NCI-H748 (cell line): ENCODE data around the gene GPR65.

ENCODE experiments used
- DNase-seq: peaks from one replicate; lab custom pipeline; 2025; ENCODE audit not compliant: unreplicated experiment; lab: John Stamatoyannopoulos, UW

The GPR65 gene

GRCh38 chr14:88005050-88005481 is at the start of gene GPR65:
GPR65 (plus strand) TSS chr14:88005135; CDS start chr14:88010848, 5,713 bp downstream.
- DNase-seq: no peak

GRCh38 chr14:87955501-87955900 is 49.4 kb upstream of the GPR65 start:
- DNase-seq: no peak

- no peak for DNase-seq
Observed at GRCh38 chr14:87960013-87960787, 44.7 kb upstream of the GPR65 start.

- no peak for DNase-seq
Observed at GRCh38 chr14:87961246-87961645, 43.7 kb upstream of the GPR65 start.

- no peak for DNase-seq
Observed at GRCh38 chr14:87966816-87967215, 38.1 kb upstream of the GPR65 start.

GRCh38 chr14:87967496-87967895 is 37.4 kb upstream of the GPR65 start:
- no peak for DNase-seq

GRCh38 chr14:87971010-87971409 is 33.9 kb upstream of the GPR65 start:
- DNase-seq: no peak

GRCh38 chr14:87975636-87976035 is 29.3 kb upstream of the GPR65 start:
- no peak for DNase-seq

- DNase-seq: no peak
Observed at GRCh38 chr14:87979689-87980088, 25.2 kb upstream of the GPR65 start.

- no peak for DNase-seq
Observed at GRCh38 chr14:87989221-87989955, 15.5 kb upstream of the GPR65 start.

GRCh38 chr14:87989956-87990299 is 15.0 kb upstream of the GPR65 start:
- DNase-seq: no peak

GRCh38 chr14:87990682-87991081 is 14.3 kb upstream of the GPR65 start:
- DNase-seq: no peak

- no peak for DNase-seq
Observed at GRCh38 chr14:87992346-87992717, 12.6 kb upstream of the GPR65 start.

- DNase-seq: peak; percentile 97
Observed at GRCh38 chr14:87992718-87993628, 12.0 kb upstream of the GPR65 start, which contains the start of gene GALC. GALC (minus strand) TSS chr14:87993182; CDS start chr14:87993164, 18 bp downstream.

GRCh38 chr14:87994974-87995373 is 10.0 kb upstream of the GPR65 start:
- no peak for DNase-seq

- no peak for DNase-seq
Observed at GRCh38 chr14:87995500-87996290, 9.2 kb upstream of the GPR65 start.

GRCh38 chr14:87996291-87996592 is 8.7 kb upstream of the GPR65 start:
- DNase-seq: no peak

- DNase-seq: no peak
Observed at GRCh38 chr14:87998482-87998881, 6.5 kb upstream of the GPR65 start.

GRCh38 chr14:87999277-87999676 is 5.7 kb upstream of the GPR65 start:
- DNase-seq: no peak

- DNase-seq: no peak
Observed at GRCh38 chr14:88002421-88003075, 2.4 kb upstream of the GPR65 start.
